Measurements from ENCODE around the gene GTSF1L. TPM values are rescaled to one million over a fixed set of nuclear protein-coding genes. Genes with fewer than 3 reads are reported as not detected.

GTSF1L gene
- polyA plus RNA-seq, 3 donors from 2014 or later, result not detected

- H3K4me1 Mint-ChIP-seq, result no peaks in the 10 kb centered on the region
- no peak overlapping the region for H3K4me3 Mint-ChIP-seq
- H3K27me3 Mint-ChIP-seq (ENCODE audit: low read depth in 3 of 3), result peaks cover 0 to 1% (median 0%) of the 10 kb centered on the region in 3 donors
- no peak for DNase-seq
- H3K27ac Mint-ChIP-seq, result no peak overlapping the region
- no peaks in the 10 kb centered on the region for H3K9me3 Mint-ChIP-seq
- no peaks in the 10 kb centered on the region for H3K36me3 Mint-ChIP-seq
Measured at GRCh38 chr20:43690943-43691598, 35.7 kb downstream of the GTSF1L start.

DNA sequence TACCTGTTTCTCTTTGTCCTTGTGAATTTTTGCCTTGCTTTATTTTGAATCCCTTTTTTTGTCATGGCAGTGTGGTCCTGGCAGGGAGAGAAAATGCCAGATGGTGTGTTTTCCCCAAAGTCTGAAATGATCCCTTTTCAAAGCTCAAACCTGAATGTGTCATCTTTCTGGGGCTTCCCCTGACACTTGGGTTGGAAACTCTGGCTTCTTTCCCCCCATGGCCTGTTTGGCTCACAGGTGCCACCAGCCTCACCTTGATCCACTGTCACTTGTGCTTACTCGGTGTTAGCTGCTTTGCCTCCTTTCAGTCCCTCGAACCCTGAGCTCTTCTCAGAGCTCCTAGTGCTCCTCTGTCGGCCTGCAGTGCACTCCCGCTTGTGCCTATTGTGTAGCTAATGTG lies 37.6 kb downstream of the GTSF1L start:
- no peak for DNase-seq
- H3K4me1 Mint-ChIP-seq, result no peaks in the 10 kb centered on the region
- no peak overlapping the region for H3K4me3 Mint-ChIP-seq
- no peaks in the 10 kb centered on the region for H3K36me3 Mint-ChIP-seq
- H3K27ac Mint-ChIP-seq, result peak overlapping the region in 1 of 6 donors; percentile 43
- peaks cover 0 to 1% (median 0%) of the 10 kb centered on the region in 3 donors for H3K27me3 Mint-ChIP-seq (ENCODE audit: low read depth in 3 of 3)
- H3K9me3 Mint-ChIP-seq, result no peaks in the 10 kb centered on the region

- Mint-ChIP-seq H3K36me3 (no peaks in the 10 kb centered on the region), H3K4me1 (no peaks in the 10 kb centered on the region), H3K4me3 (no peak overlapping the region), H3K27me3 (ENCODE audit: low read depth in 3 of 3) (peaks cover 0 to 1% (median 0%) of the 10 kb centered on the region in 3 donors), H3K27ac (no peak overlapping the region), H3K9me3 (no peaks in the 10 kb centered on the region)
- DNase-seq, result no peak
Measured at GRCh38 chr20:43686820-43687219, 40.0 kb downstream of the GTSF1L start.

GRCh38 chr20:43682446-43682845 lies 44.4 kb downstream of the GTSF1L start:
- no peaks in the 10 kb centered on the region for H3K36me3 Mint-ChIP-seq
- no peak for DNase-seq
- H3K4me3 Mint-ChIP-seq, result no peak overlapping the region
- H3K4me1 Mint-ChIP-seq, result no peaks in the 10 kb centered on the region
- no peak overlapping the region for H3K27ac Mint-ChIP-seq
- H3K9me3 Mint-ChIP-seq, result no peaks in the 10 kb centered on the region
- peaks cover 0 to 4% (median 0%) of the 10 kb centered on the region in 3 donors for H3K27me3 Mint-ChIP-seq (ENCODE audit: low read depth in 3 of 3)

- Mint-ChIP-seq H3K9me3 (no peaks in the 10 kb centered on the region), H3K4me1 (no peaks in the 10 kb centered on the region), H3K36me3 (peaks cover 0 to 3% (median 0%) of the 10 kb centered on the region in 3 donors), H3K27ac (no peak overlapping the region), H3K27me3 (ENCODE audit: low read depth in 3 of 3) (peaks cover 0 to 4% (median 0%) of the 10 kb centered on the region in 3 donors), H3K4me3 (no peak overlapping the region)
- no peak for DNase-seq
Measured at GRCh38 chr20:43681991-43682410, 44.8 kb downstream of the GTSF1L start.

- H3K4me3 Mint-ChIP-seq, result no peak overlapping the region
- H3K9me3 Mint-ChIP-seq, result no peaks in the 10 kb centered on the region
- H3K27me3 Mint-ChIP-seq (ENCODE audit: low read depth in 3 of 3), result peaks cover 0 to 4% (median 0%) of the 10 kb centered on the region in 3 donors
- no peak for DNase-seq
- H3K4me1 Mint-ChIP-seq, result no peaks in the 10 kb centered on the region
- peaks cover 0 to 3% (median 0%) of the 10 kb centered on the region in 3 donors for H3K36me3 Mint-ChIP-seq
- H3K27ac Mint-ChIP-seq, result no peak overlapping the region
Measured at GRCh38 chr20:43681468-43681942, 45.3 kb downstream of the GTSF1L start.

DNA sequence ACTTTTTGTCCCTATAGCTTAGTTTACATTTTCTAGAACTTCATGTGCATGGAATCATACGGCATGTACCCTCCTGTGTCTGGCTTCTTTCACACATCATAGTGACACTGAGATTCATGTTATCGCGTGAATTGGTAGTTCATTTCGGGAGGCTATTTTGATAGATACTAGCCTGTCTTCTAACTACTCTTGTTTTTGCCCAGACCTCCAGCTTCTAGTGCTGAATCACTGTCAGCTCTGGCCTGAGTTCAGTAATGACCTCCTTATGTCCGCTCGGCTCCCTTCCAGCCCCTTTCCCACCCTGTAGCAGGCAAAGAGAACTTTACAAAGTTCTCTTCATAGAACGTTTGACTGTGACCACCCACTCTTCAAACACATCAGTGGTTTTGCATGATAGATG lies 45.8 kb downstream of the GTSF1L start:
- Mint-ChIP-seq H3K36me3 (peaks cover 0 to 7% (median 0%) of the 10 kb centered on the region in 3 donors), H3K9me3 (no peaks in the 10 kb centered on the region), H3K27ac (no peak overlapping the region), H3K27me3 (ENCODE audit: low read depth in 3 of 3) (peaks cover 0 to 4% (median 0%) of the 10 kb centered on the region in 3 donors), H3K4me3 (no peak overlapping the region), H3K4me1 (no peaks in the 10 kb centered on the region)
- DNase-seq, result no peak

GRCh38 chr20:43676368-43676767 lies 50.4 kb downstream of the GTSF1L start:
- no peak overlapping the region for H3K4me3 Mint-ChIP-seq
- no peak overlapping the region for H3K27ac Mint-ChIP-seq

More at GRCh38 chr20:43676368-43676767, 50.4 kb downstream of the GTSF1L start:
- Mint-ChIP-seq H3K27me3 (ENCODE audit: low read depth in 3 of 3) (peaks cover 0 to 5% (median 0%) of the 10 kb centered on the region in 3 donors), H3K9me3 (peaks cover 0 to 1% (median 0%) of the 10 kb centered on the region in 6 donors), H3K4me1 (no peaks in the 10 kb centered on the region), H3K36me3 (peaks cover 0 to 13% (median 0%) of the 10 kb centered on the region in 3 donors)
- DNase-seq, result no peak

Other genes starting within 250 kb of the GTSF1L start
- gene L3MBTL1, start 219.3 kb downstream of the GTSF1L start, polyA plus RNA-seq, result 1 to 10 TPM in 1 of 3 donors, under 1 TPM in 1, not detected in 1; 0.91 to 1.8 TPM
- not detected for gene SGK2, start 168.0 kb downstream of the GTSF1L start, polyA plus RNA-seq
- gene IFT52, start 136.1 kb downstream of the GTSF1L start, polyA plus RNA-seq, result 10 to 100 TPM; 40.0 to 46.2 (median 45.5) TPM
- gene MYBL2, start 59.9 kb downstream of the GTSF1L start, polyA plus RNA-seq, result 1 to 10 TPM in 2 of 3 donors, not detected in 1; 2.0 to 2.3 TPM
- 1 to 10 TPM; 2.4 to 5.0 (median 2.9) TPM for gene TOX2, start 187.8 kb upstream of the GTSF1L start, polyA plus RNA-seq

Measured in immature natural killer cell (primary cell).